OCI-LY3 (cell line): ENCODE data around the gene LYPD6.

Experiments used
- EZH2phosphoT487 ChIP-seq: fragments of 200-600 bp; shearing (Covaris generic); IDR thresholded peaks from 2 replicates; pipeline ENCODE4 v1.6.1; 2018; ENCODE audit warnings: antibody characterized with exemption, mixed run types, low read depth
- TF ChIP-seq, protein P1 (sequence below): fragments of 200-600, 300-600 bp; sonication (generic); IDR thresholded peaks from 2 replicates; pipeline ENCODE4 v1.5.1; 2014; ENCODE audit warnings: antibody characterized with exemption, low read length, low read depth

DNA sequence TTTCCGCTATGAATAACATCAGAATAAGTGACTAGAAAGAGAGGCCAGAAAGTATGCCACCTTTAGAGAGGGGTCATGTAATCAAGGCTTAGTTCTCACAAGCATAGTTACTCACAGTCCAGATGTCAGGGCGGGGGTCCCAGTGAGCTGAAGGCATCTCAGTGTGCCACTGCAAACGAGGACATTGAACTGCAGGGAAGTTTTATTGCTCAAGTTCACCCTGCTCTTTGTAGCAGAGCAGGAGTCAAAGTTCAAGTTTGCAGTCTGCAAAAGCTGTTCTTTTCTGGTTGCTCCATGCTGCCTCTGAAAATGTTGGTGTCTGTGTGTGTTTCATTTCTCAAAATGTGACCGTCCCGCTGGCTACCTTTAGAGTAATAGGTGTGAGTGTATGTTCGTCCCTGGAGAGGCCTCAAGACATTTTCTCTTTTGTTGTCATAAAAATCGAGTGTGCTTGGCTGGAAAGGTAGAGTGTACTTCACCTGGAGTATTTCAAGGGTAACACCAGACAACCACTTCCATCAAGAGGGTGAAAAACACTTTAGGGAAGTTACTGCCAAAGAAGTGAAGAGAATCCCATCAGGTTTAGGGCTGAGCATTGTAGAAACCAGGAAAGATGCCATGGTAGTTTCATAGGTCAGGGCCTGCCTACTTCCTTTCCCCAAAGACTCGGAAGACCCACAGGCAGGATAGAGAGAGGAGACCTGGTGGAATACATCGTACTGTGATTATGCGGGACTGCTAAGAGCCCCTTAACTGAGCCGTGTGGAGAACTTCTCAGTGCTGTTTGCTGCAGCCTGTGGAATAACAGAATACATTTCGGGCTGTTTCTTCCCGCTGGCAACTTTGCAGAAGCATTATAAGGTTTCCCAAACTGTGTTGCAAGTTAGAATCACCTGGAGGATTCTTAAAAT is 89.9 kb downstream of the LYPD6 start:
- TF ChIP-seq, protein P1, sequence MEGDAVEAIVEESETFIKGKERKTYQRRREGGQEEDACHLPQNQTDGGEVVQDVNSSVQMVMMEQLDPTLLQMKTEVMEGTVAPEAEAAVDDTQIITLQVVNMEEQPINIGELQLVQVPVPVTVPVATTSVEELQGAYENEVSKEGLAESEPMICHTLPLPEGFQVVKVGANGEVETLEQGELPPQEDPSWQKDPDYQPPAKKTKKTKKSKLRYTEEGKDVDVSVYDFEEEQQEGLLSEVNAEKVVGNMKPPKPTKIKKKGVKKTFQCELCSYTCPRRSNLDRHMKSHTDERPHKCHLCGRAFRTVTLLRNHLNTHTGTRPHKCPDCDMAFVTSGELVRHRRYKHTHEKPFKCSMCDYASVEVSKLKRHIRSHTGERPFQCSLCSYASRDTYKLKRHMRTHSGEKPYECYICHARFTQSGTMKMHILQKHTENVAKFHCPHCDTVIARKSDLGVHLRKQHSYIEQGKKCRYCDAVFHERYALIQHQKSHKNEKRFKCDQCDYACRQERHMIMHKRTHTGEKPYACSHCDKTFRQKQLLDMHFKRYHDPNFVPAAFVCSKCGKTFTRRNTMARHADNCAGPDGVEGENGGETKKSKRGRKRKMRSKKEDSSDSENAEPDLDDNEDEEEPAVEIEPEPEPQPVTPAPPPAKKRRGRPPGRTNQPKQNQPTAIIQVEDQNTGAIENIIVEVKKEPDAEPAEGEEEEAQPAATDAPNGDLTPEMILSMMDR = no peak
- no peak for TF ChIP-seq EZH2phosphoT487
